GM20000 (cell line): ENCODE data around the gene COL27A1.

Experiments used
- DNase-seq: peaks from one replicate; pipeline ENCODE4 v3.0.0; 2012; ENCODE audit warnings: low spot score
- TF ChIP-seq, protein P1 (sequence below): IDR thresholded peaks from 2 replicates; pipeline ENCODE4 v1.5.1; 2012; ENCODE audit warnings: mild to moderate bottlenecking, control low read depth; ENCODE audit errors: extremely low read depth, missing control alignments

COL27A1 gene

DNA sequence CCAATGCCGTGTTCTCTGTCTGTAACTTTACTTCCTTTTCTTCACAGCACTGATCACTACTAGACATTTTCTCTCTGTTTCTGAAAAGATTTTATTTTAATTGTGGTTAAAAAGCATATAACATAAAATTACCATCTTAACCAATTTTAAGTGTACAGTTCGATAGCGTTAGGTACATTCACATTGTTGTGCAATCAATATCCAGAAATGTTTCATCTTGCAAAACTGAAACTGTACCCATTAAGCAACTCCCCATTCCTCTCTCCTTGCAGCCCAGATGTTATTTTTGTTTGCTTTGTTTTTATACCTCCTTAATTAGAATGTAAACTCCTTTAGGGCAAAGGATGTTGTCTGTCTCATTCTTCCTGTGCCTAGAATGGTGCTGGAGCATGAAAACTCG lies 47.5 kb downstream of the COL27A1 start:
- TF ChIP-seq, protein P1, sequence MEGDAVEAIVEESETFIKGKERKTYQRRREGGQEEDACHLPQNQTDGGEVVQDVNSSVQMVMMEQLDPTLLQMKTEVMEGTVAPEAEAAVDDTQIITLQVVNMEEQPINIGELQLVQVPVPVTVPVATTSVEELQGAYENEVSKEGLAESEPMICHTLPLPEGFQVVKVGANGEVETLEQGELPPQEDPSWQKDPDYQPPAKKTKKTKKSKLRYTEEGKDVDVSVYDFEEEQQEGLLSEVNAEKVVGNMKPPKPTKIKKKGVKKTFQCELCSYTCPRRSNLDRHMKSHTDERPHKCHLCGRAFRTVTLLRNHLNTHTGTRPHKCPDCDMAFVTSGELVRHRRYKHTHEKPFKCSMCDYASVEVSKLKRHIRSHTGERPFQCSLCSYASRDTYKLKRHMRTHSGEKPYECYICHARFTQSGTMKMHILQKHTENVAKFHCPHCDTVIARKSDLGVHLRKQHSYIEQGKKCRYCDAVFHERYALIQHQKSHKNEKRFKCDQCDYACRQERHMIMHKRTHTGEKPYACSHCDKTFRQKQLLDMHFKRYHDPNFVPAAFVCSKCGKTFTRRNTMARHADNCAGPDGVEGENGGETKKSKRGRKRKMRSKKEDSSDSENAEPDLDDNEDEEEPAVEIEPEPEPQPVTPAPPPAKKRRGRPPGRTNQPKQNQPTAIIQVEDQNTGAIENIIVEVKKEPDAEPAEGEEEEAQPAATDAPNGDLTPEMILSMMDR: no peak
- no peak for DNase-seq

DNA sequence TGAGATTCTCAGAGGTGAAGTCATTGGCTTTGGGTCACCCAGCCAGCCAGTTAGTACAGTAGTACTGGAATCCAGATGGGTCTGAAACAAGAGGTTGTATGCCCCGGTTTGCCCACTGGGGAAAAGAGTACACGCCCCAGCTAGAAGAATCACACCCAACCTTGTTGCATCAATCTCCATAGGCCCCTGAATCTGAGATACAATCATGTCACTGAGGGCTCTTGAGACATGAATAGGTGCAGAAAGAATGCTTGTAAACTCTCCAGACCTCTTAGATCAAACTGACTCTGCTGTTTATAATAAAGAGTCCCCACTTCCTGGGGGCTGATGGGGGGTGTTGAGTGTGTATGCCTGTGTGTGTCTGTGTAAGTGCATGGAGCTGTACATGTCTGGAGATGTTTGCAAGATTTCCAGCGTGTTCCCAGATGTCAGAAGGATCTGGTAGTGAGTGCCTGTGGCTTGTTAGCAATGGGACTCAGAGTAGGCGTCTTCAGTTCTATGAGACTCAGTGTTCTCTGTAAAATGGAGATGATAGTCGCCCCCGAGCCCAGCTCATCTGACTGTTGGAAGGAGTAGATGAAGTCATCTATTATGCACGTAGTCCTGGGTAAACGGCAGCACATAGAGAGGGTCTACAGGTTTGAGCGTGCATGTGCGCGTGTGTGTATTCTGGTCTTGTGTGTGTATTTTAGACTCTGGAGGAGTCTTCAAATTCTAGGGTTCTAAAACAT lies 48.2 kb downstream of the COL27A1 start:
- DNase-seq: no peak
- TF ChIP-seq, protein P1: no peak

DNA sequence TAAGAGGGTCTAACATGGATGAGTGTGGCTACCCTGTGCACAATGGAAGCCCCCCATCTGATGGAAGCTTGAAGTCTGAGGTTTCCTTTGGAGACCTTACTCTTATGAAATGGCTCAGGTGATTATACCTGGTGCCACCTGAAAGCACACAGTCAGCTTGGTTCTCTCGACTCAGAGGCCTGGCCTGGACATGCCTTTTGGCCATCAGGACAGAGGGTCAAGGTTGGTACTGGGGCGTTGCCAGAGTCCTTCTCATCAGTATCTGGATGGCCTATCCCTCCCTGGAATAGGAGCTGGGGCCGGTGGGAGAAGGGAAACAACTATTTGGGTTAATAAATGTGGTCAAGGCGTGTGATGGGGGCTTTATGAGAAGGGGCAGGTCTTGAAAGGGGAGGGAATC lies 48.9 kb downstream of the COL27A1 start:
- DNase-seq: no peak
- TF ChIP-seq, protein P1: no peak

DNA sequence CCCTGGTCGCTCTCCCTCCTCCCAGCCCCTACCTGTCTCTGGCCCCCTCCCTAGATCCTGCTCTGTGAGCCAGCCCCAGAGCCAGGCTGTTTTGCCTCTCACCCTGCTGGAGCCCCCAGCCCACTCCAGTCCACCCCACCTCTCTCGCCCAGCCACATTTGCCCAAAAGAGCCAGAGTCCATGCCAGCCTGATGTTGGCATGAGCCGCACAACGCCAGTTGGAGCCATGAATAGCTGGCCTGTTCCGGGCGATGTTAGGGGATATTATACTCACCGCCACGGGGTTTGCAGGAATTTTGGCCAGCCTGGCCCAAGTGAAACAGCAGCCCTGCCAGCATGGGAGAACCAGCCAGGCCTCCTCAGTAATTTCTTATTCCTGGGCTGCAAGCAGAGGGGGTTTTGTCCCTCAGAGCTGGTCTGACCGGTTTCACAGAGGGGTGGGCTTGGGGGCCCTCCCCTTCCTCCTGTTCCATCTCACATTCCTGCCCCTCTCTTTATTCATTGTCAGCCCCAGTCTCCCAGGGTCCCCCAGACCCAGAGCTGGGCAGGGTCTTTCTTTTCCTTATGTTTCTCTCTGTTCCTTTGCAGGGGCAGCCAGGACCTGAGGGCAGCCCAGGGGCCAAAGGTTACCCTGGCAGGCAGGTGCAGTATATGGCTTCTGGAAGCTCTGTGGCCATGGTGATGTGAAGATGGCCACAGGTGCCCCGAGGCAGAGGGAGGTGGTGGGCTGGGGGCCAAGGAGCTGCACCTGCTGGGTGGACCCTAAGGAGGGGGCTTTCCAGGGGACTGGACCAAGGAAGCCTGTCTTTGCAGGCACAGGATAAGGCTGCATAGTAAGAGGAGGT lies 50.1 kb downstream of the COL27A1 start:
- DNase-seq: no peak
- TF ChIP-seq, protein P1: no peak

DNA sequence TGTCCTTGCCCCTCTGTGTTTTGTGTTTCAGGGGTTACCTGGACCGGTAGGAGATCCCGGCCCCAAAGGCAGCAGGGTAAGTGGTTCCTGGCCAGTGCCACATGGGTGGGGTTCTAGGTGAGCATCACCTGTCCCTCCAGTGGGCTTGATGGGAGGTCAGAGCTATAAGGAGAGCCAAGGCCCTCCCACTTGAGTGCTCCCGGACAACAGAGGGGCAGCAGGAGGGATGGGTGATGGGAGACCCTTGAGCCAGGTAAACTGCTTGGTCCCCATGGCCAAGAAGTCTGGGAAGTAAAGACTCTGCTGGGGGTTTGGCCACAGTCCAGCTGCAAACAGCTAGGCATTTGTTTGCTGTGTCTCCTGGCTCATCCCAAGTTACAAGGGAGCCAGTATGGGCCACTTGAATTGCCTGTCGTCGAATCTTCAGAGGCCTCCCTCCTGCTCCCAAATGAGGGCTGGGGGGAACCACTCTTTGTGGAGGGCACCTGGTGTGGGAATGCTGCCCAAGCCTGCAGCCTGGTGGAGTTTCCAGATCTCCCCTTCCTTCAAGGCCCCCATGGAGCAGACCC lies 51.0 kb downstream of the COL27A1 start:
- DNase-seq: no peak
- TF ChIP-seq, protein P1: no peak

DNA sequence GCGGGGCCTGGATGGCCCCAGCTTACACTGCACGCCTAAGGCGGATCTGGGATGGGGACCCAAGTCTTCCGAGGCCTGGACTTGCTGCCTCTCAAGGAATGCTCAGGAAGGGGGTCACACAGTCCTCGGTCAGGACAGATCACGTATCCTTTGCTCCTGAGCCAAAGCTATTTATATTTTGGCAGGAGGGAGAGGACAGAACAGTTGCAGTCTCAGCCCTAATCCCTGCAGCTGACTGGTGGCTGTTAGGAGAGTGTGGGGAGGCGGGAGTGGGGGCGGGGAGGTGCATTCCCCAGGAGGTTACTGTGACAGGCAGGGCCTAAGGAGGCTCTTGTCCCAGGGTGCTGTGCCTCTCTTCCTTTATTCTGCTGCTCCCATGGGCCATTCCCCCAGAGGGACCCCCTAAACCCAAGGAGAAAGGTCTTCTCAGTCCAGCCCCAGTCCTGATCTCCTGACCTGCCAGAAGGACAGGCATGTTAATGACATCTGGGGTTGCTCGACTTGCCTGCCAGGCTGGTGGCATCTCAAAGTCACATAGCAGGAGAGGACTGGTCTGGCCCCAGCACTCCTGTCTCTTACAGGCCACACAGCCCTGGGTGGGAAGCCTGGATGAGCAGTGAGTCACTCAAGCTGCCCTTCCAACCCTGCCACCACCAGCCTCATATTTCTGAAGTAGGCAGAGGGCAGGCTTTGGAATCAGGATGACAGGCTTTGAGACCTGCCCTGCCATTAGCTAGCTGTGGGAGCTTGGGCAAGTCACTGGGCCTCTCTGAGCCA lies 51.9 kb downstream of the COL27A1 start:
- TF ChIP-seq, protein P1: no peak
- no peak for DNase-seq
